GM12864 (cell line): ENCODE results near the gene KANSL1.
"Not testable (repeated sequence)": the region's sequence is repeated elsewhere in the genome, so short reads cannot be mapped to it uniquely, and the experiment has no call there.

ENCODE experiments used
- DNase-seq: peaks from one replicate; pipeline ENCODE4 v3.0.0-alpha.2; 2011; ENCODE audit warnings: low read depth
- H3K4me3 ChIP-seq: 2 replicates; pipeline ENCODE4 v1.5.1; 2011; ENCODE audit warnings: mild to moderate bottlenecking, low read depth, low read length, control low read depth
- CTCF ChIP-seq: IDR thresholded peaks from 2 replicates; pipeline ENCODE4 v1.5.1; 2011; ENCODE audit warnings: low read depth, mild to moderate bottlenecking, moderate library complexity, low read length, control low read depth, inconsistent platforms; ENCODE audit errors: missing control alignments

Gene KANSL1

GRCh38 chr17:46027048-46027975 lies 165.9 kb downstream of the KANSL1 start:
- H3K4me3 ChIP-seq = no peak overlapping the region
- no peak for DNase-seq
- TF ChIP-seq CTCF = no peak

GRCh38 chr17:46026166-46027047 lies 166.8 kb downstream of the KANSL1 start:
- H3K4me3 ChIP-seq = no peak overlapping the region
- no peak for TF ChIP-seq CTCF

DNA sequence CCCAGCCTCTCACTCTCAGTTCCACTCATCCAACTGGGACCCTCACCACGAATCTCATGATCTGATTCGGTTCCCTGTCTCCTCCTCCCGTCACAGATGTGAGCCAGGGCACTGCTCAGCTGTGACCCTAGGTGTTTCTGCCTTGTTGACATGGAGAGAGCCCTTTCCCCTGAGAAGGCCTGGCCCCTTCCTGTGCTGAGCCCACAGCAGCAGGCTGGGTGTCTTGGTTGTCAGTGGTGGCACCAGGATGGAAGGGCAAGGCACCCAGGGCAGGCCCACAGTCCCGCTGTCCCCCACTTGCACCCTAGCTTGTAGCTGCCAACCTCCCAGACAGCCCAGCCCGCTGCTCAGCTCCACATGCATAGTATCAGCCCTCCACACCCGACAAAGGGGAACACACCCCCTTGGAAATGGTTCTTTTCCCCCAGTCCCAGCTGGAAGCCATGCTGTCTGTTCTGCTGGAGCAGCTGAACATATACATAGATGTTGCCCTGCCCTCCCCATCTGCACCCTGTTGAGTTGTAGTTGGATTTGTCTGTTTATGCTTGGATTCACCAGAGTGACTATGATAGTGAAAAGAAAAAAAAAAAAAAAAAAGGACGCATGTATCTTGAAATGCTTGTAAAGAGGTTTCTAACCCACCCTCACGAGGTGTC lies 167.6 kb downstream of the KANSL1 start:
- no peak for TF ChIP-seq CTCF
- DNase-seq = no peak
- no peak overlapping the region for H3K4me3 ChIP-seq

More at GRCh38 chr17:46026166-46027047, 166.8 kb downstream of the KANSL1 start:
- no peak for DNase-seq

- no peak for DNase-seq
- no peak overlapping the region for H3K4me3 ChIP-seq
- no peak for TF ChIP-seq CTCF
Measured at GRCh38 chr17:46025060-46025459, 168.2 kb downstream of the KANSL1 start.

GRCh38 chr17:46024590-46024989 lies 168.6 kb downstream of the KANSL1 start:
- TF ChIP-seq CTCF = no peak
- H3K4me3 ChIP-seq = no peak overlapping the region
- no peak for DNase-seq

GRCh38 chr17:46023783-46024388 lies 169.3 kb downstream of the KANSL1 start:
- TF ChIP-seq CTCF = no peak
- DNase-seq = no peak

DNA sequence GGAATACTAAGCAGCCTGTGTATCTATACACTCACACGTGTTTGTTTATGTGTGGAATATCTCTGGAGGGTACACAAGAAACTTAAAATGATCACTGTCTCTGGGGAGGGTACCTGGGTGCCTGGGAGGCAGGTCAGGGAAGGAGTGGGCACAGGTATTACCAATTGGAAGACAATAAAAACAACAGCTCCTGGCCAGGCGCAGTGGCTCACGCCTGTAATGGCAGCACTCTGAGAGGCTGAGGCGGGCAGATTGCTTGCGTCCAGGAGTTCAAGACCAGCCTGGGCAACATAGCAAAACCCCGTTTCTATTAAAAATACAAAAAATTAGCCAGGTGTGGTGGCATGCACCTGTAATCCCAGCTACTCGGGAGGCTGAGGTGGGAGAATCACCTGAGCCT lies 169.9 kb downstream of the KANSL1 start:
- DNase-seq, H3K4me3 ChIP-seq: not testable (repeated sequence)

More at GRCh38 chr17:46023783-46024388, 169.3 kb downstream of the KANSL1 start:
- H3K4me3 ChIP-seq = no peak overlapping the region
